HG02610 (cell line): ENCODE results near the gene ELFN2.

Experiments
- ATAC-seq: cut with Tn5 transposase; IDR thresholded peaks from one replicate; pipeline ENCODE4 v1.9.1; 2021; ENCODE audit warnings: mild to moderate bottlenecking, moderate library complexity; ENCODE audit not compliant: unreplicated experiment

The ELFN2 gene

DNA sequence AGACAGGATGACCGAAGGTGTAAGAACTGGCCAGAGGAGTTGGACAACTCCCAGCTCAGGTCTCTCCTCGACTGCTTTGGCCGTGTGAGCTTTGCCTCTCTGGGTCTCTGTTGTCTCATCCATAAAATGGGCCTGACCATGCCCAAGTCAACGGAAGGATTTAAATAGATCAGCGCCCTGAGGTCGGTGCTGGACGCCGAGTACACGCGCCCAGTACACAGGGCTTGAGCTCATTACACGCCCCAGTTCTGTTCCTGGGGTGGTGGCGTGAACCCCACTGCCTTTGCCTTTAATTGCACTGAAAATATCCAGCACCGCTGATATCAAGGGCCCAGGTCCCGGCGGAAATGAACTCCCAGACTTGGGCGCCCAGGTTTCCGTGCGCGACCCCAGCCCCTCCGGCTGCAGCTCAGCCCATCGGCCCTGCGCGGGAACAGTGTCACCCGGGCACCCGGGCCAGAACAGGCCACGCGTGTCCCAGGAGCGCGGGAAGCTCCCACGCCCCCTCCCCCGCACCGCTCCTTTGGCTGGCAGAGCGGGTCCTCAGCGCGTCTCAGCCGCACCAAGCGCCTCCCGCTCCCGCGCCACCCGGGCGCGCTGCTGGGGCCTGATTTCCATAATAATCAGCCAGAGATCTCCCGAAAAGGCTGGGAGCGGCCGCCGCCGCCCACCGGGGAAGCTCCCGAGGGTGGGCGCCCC, 102.8 kb downstream of the ELFN2 start:
- no peak for ATAC-seq

DNA sequence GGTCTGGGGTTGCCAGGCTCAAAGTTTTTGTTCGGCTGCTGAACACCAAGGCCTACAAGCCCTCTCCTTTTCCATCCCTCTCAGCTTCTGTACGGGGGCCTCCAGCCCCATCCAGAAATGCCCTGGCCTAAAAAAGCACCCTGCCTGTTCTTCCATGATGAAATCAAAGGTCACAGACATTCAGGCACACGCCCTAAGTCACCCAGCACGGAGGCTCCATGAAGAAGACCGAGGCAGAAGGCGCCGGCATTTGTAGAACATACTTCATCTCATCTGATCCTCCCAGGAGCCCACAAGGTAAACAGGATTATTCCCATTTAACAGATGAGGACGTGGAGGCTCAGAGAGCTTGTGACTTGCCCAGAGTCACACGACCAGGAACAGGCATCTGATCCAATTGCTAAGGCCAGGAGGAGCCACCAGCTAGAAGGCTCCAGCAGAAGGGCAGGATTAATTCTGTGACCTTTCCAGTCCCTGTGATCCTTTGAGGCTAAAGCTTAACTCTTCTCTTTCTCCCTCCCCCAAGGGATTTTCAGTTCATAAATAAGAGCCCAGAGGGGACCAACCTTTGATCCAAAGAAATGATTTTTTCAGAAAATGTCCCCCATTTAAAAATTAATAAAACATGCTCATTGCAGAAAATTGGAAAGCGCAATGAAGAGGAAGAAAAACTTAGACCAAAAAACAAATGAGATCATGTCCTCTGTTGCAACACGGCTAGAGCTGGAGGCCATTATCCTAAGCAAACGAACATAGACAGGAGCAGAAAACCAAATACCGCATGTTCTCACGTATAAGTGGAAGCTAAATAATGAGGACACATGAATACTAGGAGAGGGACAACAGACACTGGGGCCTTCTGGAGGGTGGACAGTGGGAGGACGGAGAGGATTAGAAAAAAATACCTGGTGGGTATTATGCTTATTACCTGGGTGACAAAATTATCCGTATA, 106.3 kb downstream of the ELFN2 start:
- ATAC-seq = no peak

DNA sequence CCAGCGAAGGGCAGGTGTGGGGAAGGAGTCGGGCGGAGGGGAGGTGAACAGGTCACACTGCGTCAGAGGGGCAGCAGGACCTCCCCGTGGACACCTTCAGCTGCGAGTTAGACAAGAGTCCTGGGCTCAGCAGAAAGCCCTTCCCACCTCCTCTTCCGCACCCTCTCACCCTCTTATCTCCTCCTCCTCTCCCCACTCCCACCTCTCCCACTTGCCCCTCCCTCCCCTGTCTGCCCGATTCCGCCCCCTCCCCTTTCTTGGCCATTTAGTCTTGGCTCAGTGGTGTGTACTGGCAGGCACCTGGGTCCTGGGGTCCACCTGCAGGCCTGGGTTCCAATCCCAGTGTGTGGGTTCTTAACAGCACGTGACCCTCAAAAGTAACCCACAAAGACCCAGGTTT, 107.8 kb downstream of the ELFN2 start:
- no peak for ATAC-seq

DNA sequence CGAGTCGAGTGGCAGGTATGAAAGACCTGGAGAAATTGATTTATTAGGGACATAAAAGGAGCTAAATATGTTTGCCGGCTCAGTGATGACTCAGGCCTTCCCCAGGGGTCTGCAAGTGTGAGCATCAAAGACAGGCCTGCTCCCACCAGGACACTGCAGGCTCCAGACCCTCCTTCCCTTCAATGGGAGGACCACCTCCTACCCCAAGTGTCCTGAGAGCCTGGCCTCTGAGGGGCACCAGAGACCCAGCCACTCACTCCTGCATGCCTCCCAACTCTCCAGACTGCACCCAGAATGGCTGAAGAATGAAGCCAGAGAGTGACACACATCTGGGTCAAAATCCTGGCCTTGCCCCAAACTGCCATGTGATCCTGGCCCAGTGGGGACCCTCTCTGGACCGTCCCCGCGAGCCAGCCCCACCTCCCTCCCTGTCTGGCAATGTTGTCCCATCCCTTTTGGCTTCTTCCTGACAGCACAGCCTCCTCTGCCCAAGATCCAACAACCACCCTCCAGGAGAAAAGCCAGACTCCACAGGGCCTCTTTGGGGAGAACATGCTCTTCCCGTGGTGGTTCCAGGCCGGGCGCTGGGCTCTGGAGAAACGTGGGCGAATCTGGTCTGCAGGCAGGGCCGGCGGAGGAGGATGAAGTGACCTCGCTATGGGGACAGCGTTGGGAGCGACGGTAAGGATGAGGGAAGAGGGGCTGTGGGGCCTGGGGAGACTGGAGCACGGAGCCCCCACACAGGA, 108.7 kb downstream of the ELFN2 start:
- no peak for ATAC-seq
